Measurements from ENCODE around the gene MCTP2.

GRCh38 chr15:94290730-94291129 is 59.4 kb downstream of the MCTP2 start:
- TF ChIP-seq CTCF (IDR thresholded peaks at IDR 0.05): no peak
- no peak for TF ChIP-seq POLR2A (IDR thresholded peaks at IDR 0.05)
